Panc1 (cell line): ENCODE measurements around the gene TBC1D22A. TPM values are rescaled to one million over a fixed set of nuclear protein-coding genes. Genes with fewer than 3 reads are reported as not detected.

Experiments used
- ATAC-seq: fragments of 200-7000 bp; cut with Tn5 transposase; 2 replicates; pipeline ENCODE4 v1.9.1; 2020; ENCODE audit warnings: mild to moderate bottlenecking, moderate library complexity
- BruUV-seq: library from RNA; stranded (reverse); fragments of 400-500 nt; replicated peaks from 2 replicates; lab custom pipeline; 2021; lab: Mats Ljungman, UMichigan
- CTCF ChIA-PET: fragments of 300-600 bp; sonication (Branson Sonifier 250); formaldehyde crosslinking; loops from one replicate; lab custom pipeline; 2022; ENCODE audit warnings: antibody characterized with exemption; lab: Charles Lee
- POLR2A ChIA-PET: fragments of 300-600 bp; sonication (Branson Sonifier 250); formaldehyde crosslinking; loops from one replicate; lab custom pipeline; 2022; ENCODE audit warnings: antibody characterized with exemption; lab: Charles Lee
- DNase-seq: peaks from one replicate; pipeline ENCODE4 v3.0.0-alpha.2; 2010; ENCODE audit warnings: low read depth, low spot score
- H3K27ac ChIP-seq: 2 replicates; pipeline ENCODE4 v1.5.1; 2011; ENCODE audit warnings: mild to moderate bottlenecking, low read length, inconsistent platforms
- H3K27me3 ChIP-seq: fragments of 200-500 bp; sonication (Bioruptor generic); 2 replicates; pipeline ENCODE4 v1.6.0; 2014; ENCODE audit warnings: low read length, inconsistent platforms; ENCODE audit not compliant: control insufficient read depth, insufficient read depth
- H3K36me3 ChIP-seq: fragments of 200-500 bp; sonication (Bioruptor generic); 2 replicates; pipeline ENCODE4 v1.5.1; 2014; ENCODE audit warnings: inconsistent platforms, mild to moderate bottlenecking, low read length, moderate library complexity; ENCODE audit not compliant: control insufficient read depth, insufficient read depth
- H3K4me1 ChIP-seq: 2 replicates; pipeline ENCODE4 v1.5.1; 2011; ENCODE audit warnings: inconsistent platforms, mild to moderate bottlenecking, low read length, moderate library complexity; ENCODE audit not compliant: control insufficient read depth, insufficient read depth
- H3K4me3 ChIP-seq, 2 experiments: 2 replicates each; pipeline ENCODE4 v1.5.1; 2011 to 2012; ENCODE audit warnings: low read depth in 2 of 2, low read length in 2 of 2, mild to moderate bottlenecking in 2 of 2, inconsistent platforms in 1 of 2, moderate library complexity in 1 of 2
- H3K9me3 ChIP-seq: fragments of 200-500 bp; sonication (Bioruptor generic); 2 replicates; pipeline ENCODE4 v1.5.1; 2014; ENCODE audit warnings: low read depth, mild to moderate bottlenecking, inconsistent platforms, low read length, moderate library complexity; ENCODE audit not compliant: control insufficient read depth, insufficient read depth
- CTCF ChIP-seq: fragments of 450-650 bp; IDR thresholded peaks from 2 replicates; pipeline ENCODE4 v1.5.1; 2017; ENCODE audit warnings: mild to moderate bottlenecking
- POLR2AphosphoS5 ChIP-seq: IDR thresholded peaks from 2 replicates; pipeline ENCODE4 v1.6.1; 2012; ENCODE audit warnings: mild to moderate bottlenecking, low read depth, low read length, moderate library complexity
- SIN3A ChIP-seq: IDR thresholded peaks from 2 replicates; pipeline ENCODE4 v1.6.1; 2012; ENCODE audit warnings: low read depth, mild to moderate bottlenecking, low read length, moderate library complexity, borderline replicate concordance; ENCODE audit not compliant: insufficient read depth
- TCF7L2 ChIP-seq: IDR thresholded peaks from 2 replicates; pipeline ENCODE4 v1.6.1; 2011; ENCODE audit warnings: mild to moderate bottlenecking, low read depth, low read length, inconsistent platforms
- in situ Hi-C: cut with HindIII; loops from 2 replicates; pipeline ENCODE4 v1.10.0; 2016; ENCODE audit warnings: low sequenced_read_pairs, low pct_unique_long_range_greater_than_20kb
- intact Hi-C: fragments of 100-400 bp; cut with micrococcal nuclease; formaldehyde crosslinking; loops from one replicate; pipeline ENCODE4 v1.10.0; 2022; ENCODE audit not compliant: unreplicated experiment
- total RNA-seq: library from RNA; stranded (reverse); gene quantifications from one replicate; pipeline ENCODE4 v1.2.1, GENCODE V29; 2021; ENCODE audit not compliant: unreplicated experiment
- TF ChIP-seq, protein P1 (sequence below), 2 experiments: IDR thresholded peaks; 2 replicates each; pipeline ENCODE4 v1.6.1; 2011 to 2012; ENCODE audit warnings: low read depth in 2 of 2, control low read depth in 1 of 2, low read length in 1 of 2, mild to moderate bottlenecking in 1 of 2, moderate library complexity in 1 of 2; ENCODE audit not compliant: insufficient read depth in 1 of 2

TBC1D22A gene
- total RNA-seq, 1 experiment from 2014 or later: 28.7 TPM

DNA sequence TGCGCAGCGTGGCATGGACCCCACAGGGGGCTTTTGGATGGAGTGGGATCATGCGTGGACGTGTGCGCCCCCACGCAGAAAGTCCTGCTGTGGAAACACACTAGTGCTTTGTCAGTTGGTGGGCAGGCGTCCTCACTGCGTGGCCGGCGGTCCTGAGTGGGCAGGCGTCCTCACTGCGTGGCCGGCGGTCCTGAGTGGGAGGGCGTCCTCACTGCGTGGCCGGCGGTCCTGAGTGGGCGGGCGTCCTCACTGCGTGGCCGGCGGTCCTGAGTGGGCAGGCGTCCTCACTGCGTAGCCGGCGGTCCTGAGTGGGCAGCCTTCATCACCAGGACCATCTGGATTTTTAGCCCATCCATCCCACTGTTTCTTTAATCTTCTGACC, 205.9 kb downstream of the TBC1D22A start:
- no peak overlapping the region for H3K27ac ChIP-seq
- no peaks in the 10 kb centered on the region for H3K4me1 ChIP-seq
- ChIA-PET CTCF (interaction anchor here (0.6 kb wide), 1 partner anchor 405 kb away, joined by 9 read pairs; no protein-coding TSS in a partner anchor), POLR2A (no interaction called here)
- DNase-seq (no peak), ATAC-seq (no peak)
- in situ Hi-C loops (no loop called here), intact Hi-C loops (no loop called here)
- H3K27me3 ChIP-seq: no peaks in the 10 kb centered on the region
- no peak overlapping the region for H3K4me3 ChIP-seq
- no TSS peak for BruUV-seq
- TF ChIP-seq SIN3A: no peak
- TF ChIP-seq, protein P1, sequence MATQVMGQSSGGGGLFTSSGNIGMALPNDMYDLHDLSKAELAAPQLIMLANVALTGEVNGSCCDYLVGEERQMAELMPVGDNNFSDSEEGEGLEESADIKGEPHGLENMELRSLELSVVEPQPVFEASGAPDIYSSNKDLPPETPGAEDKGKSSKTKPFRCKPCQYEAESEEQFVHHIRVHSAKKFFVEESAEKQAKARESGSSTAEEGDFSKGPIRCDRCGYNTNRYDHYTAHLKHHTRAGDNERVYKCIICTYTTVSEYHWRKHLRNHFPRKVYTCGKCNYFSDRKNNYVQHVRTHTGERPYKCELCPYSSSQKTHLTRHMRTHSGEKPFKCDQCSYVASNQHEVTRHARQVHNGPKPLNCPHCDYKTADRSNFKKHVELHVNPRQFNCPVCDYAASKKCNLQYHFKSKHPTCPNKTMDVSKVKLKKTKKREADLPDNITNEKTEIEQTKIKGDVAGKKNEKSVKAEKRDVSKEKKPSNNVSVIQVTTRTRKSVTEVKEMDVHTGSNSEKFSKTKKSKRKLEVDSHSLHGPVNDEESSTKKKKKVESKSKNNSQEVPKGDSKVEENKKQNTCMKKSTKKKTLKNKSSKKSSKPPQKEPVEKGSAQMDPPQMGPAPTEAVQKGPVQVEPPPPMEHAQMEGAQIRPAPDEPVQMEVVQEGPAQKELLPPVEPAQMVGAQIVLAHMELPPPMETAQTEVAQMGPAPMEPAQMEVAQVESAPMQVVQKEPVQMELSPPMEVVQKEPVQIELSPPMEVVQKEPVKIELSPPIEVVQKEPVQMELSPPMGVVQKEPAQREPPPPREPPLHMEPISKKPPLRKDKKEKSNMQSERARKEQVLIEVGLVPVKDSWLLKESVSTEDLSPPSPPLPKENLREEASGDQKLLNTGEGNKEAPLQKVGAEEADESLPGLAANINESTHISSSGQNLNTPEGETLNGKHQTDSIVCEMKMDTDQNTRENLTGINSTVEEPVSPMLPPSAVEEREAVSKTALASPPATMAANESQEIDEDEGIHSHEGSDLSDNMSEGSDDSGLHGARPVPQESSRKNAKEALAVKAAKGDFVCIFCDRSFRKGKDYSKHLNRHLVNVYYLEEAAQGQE (IDR thresholded peaks at IDR 0.05; ENCODE audit: insufficient read depth in 1 of 2, low read depth in 2 of 2, low read length in 1 of 2): no peak
- no peak for TF ChIP-seq TCF7L2
- no peak for TF ChIP-seq CTCF
- no peak for TF ChIP-seq POLR2AphosphoS5
- peaks cover under 1% of the 10 kb centered on the region; the same call in 1 of the 2 replicates for H3K36me3 ChIP-seq
- H3K9me3 ChIP-seq: no peaks in the 10 kb centered on the region

DNA sequence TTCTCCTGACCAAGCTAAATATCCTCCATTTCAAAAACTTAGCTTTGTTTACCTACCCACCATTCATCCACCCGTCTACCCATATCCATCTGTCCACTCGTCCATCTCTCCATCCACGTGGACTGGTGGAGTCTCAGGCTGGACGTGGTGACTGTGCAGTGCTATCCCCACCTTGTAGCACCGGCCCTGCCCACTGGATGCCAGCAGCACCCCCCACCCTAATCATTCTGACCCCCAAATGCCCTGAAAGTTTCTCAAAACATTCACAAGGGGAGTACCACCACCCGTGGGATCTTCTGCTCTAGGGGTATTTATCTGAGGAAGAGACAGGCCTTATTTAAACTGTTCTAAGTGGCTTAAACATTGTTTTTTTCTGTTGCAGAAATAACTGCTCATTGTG, 206.4 kb downstream of the TBC1D22A start:
- Histone ChIP-seq H3K27ac (no peak overlapping the region), H3K9me3 (no peaks in the 10 kb centered on the region), H3K27me3 (no peaks in the 10 kb centered on the region), H3K4me3 (no peak overlapping the region), H3K4me1 (no peaks in the 10 kb centered on the region), H3K36me3 (peaks cover 2% of the 10 kb centered on the region; the same call in 1 of the 2 replicates)
- ATAC-seq: no peak
- BruUV-seq: no TSS peak
- ChIA-PET POLR2A (no interaction called here), CTCF (interaction anchor here (0.6 kb wide), 1 partner anchor 406 kb away, joined by 9 read pairs; no protein-coding TSS in a partner anchor)
- in situ Hi-C loops (no loop called here), intact Hi-C loops (no loop called here)
- no peak for DNase-seq
- TF ChIP-seq SIN3A (no peak), CTCF (no peak), TCF7L2 (no peak), POLR2AphosphoS5 (no peak)
- TF ChIP-seq, protein P1 (IDR thresholded peaks at IDR 0.05; ENCODE audit: insufficient read depth in 1 of 2, low read depth in 2 of 2, low read length in 1 of 2): no peak
